Retinal pigment epithelial cell (primary cell): Measurements from ENCODE around the gene CXXC1.
A peak's percentile ranks its signal among the peaks of the same experiment; 100 is the strongest.

Experiments used
- DNase-seq: peaks from one replicate; pipeline ENCODE4 v3.0.0-alpha.2; 2010; ENCODE audit warnings: low read depth
- H3K4me3 ChIP-seq: 2 replicates; pipeline ENCODE4 v1.5.1; 2011; ENCODE audit warnings: mild to moderate bottlenecking, low read length, control low read depth, moderate library complexity
- CTCF ChIP-seq: conservative IDR thresholded peaks from 2 replicates; pipeline ENCODE4 v1.5.1; 2011; ENCODE audit warnings: low read depth, low read length, control low read depth, inconsistent platforms

The CXXC1 gene

GRCh38 chr18:50307738-50308470, 20.4 kb upstream of the CXXC1 start:
- peak overlapping the region; percentile 65 for H3K4me3 ChIP-seq
- peak; percentile 57 for DNase-seq
- no peak for TF ChIP-seq CTCF

- H3K4me3 ChIP-seq: peak overlapping the region; percentile 65
- no peak for TF ChIP-seq CTCF
- no peak for DNase-seq
Observed at GRCh38 chr18:50307400-50307737, 19.9 kb upstream of the CXXC1 start.

- H3K4me3 ChIP-seq: no peak overlapping the region
- DNase-seq: no peak
- TF ChIP-seq CTCF: no peak
Observed at GRCh38 chr18:50306944-50307343, 19.5 kb upstream of the CXXC1 start.

GRCh38 chr18:50301074-50301473, 13.6 kb upstream of the CXXC1 start:
- TF ChIP-seq CTCF: no peak
- H3K4me3 ChIP-seq: no peak overlapping the region
- no peak for DNase-seq

GRCh38 chr18:50299626-50300388, 12.3 kb upstream of the CXXC1 start:
- H3K4me3 ChIP-seq: no peak overlapping the region
- DNase-seq: no peak
- no peak for TF ChIP-seq CTCF

- DNase-seq: no peak
- TF ChIP-seq CTCF: no peak
- peak overlapping the region; percentile 46 for H3K4me3 ChIP-seq
Observed at GRCh38 chr18:50298443-50299284, 11.2 kb upstream of the CXXC1 start.
